ENCODE data around the gene KCNG1. TPM values are rescaled to one million over a fixed set of nuclear protein-coding genes. Genes with fewer than 3 reads are reported as not detected.
"Not testable (repeated sequence)": the region's sequence is repeated elsewhere in the genome, so short reads cannot be mapped to it uniquely, and the experiment has no call there.

KCNG1 gene
- total RNA-seq, 1 donor from 2014 or later, result 9.9 TPM

DNA sequence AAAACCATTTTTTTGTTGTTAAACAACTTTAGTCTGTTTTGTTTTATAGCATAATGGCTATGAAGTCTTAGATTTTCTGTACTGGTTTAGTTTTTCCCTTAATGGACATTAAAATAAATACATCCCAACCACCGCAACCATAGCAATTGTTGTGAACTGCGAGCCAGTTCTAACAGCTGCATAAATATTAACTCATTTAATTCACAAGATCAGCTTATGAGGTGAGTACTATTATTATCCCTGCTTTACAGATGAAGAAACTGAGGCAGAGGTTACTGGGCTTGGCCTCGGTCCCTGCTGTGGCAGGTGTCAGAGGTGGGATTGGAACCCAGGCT, 41.2 kb downstream of the KCNG1 start:
- ATAC-seq, result no peak

- ATAC-seq, result peak; percentile 10
Measured at GRCh38 chr20:50980851-50981713, 41.8 kb downstream of the KCNG1 start.

DNA sequence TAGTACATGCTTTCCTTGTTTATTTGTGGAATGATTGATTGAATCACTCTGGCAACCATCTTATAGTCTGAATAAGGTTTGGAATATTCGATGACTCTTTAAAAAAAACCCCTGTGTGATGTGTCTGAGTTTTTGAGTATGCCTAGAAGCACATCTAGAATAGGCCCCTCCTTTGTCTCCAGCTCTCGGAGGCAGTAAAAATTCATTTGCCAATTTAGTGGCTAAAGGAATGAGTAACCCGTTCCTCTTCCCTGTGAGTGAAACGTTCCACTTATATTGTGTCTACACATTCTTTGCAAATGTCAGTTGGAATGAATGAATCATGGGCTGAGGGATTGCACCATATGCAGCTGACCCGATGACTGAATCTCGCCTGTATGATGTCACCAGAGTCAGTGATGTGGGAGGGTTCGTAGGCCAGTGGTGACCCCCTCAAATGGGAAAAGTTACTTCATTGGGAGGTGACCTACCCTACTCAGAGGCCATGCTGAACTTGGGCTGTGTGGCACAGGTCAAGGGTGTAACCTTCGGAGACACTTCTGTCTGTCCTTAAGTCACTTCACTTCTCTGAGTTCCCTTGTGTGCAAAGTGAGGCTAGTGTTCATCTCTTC, 42.7 kb downstream of the KCNG1 start:
- peak; percentile 78 for ATAC-seq

GRCh38 chr20:50978533-50978932, 44.4 kb downstream of the KCNG1 start:
- not testable (repeated sequence) for ATAC-seq

GRCh38 chr20:50977066-50978021, 45.6 kb downstream of the KCNG1 start:
- ATAC-seq, result no peak

DNA sequence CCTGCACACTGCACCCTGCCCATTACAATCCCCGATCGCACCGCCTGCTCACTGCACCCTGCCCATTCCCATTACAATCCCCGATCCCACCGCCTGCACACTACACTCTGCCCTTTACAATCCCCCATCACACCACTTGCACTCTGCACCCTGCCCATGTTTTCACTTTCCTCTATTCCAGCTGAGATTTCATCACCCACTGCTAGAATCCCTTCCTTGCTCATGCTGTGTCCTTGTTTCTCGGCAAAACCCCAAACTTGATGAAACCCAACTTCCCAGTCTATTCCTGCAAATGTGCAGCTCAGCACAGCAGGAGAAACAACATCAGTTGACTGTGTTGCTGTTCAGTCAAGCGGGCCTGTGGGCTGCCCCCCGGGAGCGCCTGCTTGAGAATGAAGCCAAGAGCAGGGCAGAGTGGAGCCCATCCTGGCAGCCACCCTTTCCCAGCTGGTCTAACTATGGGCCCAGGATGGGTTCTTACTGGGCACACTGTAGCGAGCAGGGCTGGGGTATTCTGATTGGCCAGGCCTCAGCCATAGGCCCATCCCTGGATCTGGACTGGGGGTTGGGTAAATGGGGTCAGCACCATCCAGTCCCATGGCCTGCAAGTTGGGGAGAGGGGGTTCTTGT, 47.1 kb downstream of the KCNG1 start:
- no peak for ATAC-seq

GRCh38 chr20:50969912-50970311, 53.0 kb downstream of the KCNG1 start:
- no peak for ATAC-seq

GRCh38 chr20:50969435-50969834, 53.5 kb downstream of the KCNG1 start:
- peak; percentile 20 for ATAC-seq

DNA sequence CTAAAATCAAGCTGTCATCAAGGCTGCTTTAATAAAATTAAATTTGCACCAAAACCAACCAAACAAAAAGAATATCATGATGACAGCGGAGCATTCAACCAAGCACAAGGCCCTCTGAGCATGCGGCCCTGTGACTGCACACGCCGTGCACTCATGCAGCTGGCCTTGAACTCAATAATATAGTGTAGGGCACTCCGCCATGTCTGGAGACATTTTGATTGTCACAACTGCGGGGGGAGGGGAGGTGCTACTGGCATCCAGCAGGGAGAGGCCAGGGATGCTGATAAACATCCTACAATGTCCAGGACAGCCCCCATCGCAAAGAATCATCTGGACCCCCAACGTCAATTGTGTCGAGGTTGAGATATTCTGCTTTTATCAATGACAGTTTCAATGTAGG, 54.6 kb downstream of the KCNG1 start:
- no peak for ATAC-seq

DNA sequence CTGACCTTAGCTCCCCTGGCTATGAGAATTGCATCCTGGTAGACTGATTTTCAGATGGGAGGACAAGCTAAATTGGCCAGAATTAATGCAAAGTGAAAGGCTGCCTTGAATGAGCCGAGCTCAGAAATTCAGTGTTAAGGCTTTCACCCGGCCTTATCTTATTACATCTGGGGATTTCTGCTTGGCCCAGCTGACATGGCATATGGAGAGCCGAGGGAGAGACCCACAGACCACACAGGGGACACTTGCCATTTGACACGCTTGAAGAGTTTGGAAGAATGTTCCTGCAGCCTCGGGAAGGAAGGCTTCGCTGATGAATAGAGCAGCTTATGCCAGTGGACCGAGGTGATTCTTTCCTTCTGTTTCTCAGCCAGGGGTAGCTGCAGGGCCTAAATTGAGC, 55.3 kb downstream of the KCNG1 start:
- no peak for ATAC-seq

- ATAC-seq, result no peak
Measured at GRCh38 chr20:50959543-50960126, 63.3 kb downstream of the KCNG1 start.

- ATAC-seq, result peak; percentile 83
Measured at GRCh38 chr20:50958615-50959542, 64.0 kb downstream of the KCNG1 start, which contains the start of gene MOCS3. Gene MOCS3, plus strand, starts transcription at chr20:50958818. Its CDS starts 25 bp downstream, at chr20:50958843.

- peak; percentile 84 for ATAC-seq
Measured at GRCh38 chr20:50957798-50958614, 64.9 kb downstream of the KCNG1 start, which contains the start of gene DPM1. Gene DPM1, minus strand, starts transcription at chr20:50958532. Its CDS starts 9 bp downstream, at chr20:50958523.

- no peak for ATAC-seq
Measured at GRCh38 chr20:50957276-50957675, 65.6 kb downstream of the KCNG1 start.

- ATAC-seq, result no peak
Measured at GRCh38 chr20:50953821-50954220, 69.1 kb downstream of the KCNG1 start.
